GM19463 (cell line): ENCODE measurements around the gene ZSCAN31.
"Not testable (repeated sequence)": the region's sequence is repeated elsewhere in the genome, so short reads cannot be mapped to it uniquely, and the experiment has no call there.

Experiments
- ATAC-seq: cut with Tn5 transposase; IDR thresholded peaks from one replicate; pipeline ENCODE4 v1.9.1; 2021; ENCODE audit warnings: mild to moderate bottlenecking, moderate library complexity; ENCODE audit not compliant: unreplicated experiment

The ZSCAN31 gene

DNA sequence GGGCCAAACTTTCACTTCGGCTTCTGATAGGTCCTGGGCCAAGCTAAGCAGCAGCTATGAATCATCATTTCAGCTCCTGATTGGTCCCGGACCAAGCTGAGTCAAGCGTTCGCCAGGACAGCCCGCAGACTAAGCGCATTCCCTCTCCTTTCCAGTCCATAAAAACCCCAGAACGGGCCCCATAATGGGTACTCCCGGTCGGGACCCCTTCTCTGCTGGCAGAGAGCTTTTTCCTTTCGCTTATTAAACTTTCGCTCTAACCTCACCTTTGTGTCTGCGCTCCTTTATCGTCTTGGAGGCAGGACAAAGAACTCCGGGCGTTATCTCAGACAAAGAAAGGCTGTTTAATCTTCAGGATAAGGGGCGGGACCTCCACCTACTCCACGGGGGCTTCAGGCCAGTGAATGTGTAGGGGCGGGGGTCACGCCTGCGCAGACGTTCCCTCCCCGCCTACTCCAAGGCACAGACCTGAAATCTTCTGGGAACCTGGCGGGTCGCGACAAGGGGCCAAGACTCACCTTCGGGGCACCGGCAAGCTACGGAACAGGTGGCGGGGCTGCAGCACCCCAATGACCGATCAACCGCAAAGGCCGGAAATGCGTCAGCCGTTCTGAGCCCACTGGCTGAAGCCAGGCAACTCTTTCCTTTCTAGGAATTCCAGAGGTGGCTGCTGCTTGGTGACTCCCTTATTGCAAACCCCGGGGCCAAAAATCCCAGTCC, at the start of gene ZSCAN31:
Gene ZSCAN31, minus strand, starts transcription at position 585 of the 720 bp plus-strand sequence. CDS start 6,465 bp downstream, outside the sequence.
- peak; percentile 86 for ATAC-seq

DNA sequence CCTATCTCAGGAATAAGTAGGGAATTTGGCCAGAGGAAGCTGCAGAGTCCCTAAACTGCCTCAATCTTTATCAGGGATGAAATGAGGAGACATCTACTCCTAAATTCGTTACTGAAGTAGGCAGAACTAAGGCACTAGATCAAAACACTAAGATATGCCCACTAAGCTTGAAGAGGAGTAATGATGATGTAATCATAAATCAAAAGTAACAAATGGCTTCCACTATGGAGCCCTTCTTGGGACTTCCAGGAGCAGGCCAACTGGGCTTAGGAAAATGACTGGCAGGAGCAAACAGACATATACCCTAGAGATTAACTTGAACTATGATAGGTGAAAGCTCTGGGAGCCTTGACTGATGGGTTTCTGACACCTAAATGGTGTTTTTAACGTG, 48.2 kb upstream of the ZSCAN31 start:
- ATAC-seq = no peak

DNA sequence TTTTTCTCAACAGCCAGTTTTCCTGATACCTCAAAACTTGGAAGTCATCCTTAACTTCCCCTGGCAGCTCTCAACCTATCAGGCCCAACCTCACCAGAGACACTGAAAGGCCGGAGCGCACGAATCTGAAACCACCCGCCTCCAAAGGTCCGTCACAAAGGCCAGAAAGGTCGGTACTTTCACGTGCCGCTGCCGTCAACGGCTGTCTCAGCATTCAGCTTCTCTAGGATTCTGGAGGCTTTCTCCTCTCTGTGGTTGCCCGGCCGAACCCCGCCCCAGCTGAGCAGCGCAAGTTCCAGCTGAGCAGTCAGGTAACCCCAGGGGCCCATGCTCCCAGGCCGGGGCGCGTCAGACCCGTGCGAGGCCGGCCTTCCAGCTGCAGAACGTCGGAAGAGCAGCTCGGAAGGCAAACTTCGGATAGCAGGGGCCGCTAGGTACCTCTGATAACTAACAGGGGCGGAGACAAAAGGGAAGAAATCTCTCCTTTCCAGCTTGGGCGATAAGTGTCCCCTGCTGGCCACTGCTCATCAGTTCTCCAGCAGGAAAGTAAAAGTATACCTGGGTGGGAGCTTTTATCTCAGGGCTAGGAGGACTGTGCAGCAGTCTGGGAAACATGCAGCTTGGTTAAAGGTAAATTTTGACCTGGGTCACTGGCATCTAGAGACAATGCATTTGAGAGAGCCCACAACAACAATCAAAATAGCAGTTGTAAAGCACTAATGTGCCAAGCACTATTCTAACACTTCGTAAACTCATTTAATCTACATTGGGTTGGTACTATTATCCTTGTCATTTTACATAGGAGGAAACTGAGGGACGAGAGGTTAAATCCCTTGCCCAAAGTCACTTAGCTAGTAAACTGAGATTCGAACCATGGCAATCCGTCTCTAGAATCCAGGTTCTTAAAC, 47.5 kb upstream of the ZSCAN31 start:
- peak; percentile 95 for ATAC-seq

DNA sequence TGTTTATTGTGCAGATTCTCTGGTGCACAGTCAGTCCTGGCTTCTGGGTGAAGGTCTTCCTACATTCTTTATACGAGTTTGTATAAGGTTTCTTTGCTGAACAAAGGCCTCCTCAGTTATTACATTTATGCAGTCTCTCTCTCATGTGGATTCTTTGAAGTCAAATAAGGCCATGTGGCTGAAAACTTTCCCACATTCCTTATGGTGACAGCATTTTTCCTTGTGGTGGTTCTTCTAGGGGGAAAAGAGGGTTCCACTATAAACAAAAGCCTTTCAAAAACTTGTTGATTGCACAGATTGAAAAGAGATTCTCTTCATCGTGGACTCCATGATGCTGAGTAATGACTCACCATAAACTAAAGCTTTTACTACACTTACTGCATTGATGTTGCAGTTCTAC, 44.4 kb upstream of the ZSCAN31 start:
- ATAC-seq = no peak

DNA sequence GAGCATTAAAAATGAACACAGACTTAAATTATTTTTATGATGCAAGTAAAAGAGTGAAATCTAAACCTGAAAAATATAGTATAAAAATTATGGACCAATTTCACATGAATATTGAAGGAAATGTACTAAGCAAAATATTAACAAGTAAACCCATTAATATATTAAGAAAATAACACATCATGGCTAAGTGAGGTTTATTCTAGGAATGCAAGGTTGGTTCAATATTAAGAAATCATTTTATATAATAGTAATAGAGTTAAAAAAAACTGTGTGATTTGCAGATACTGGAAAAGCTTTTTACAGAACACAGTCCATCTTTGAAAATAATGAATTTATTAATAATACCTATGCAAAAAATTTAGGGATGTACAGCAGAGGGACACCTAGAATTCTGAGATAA, 42.7 kb upstream of the ZSCAN31 start:
- ATAC-seq = no peak

- no peak for ATAC-seq
Measured at GRCh38 chr6:28377879-28378278, 41.9 kb upstream of the ZSCAN31 start.

GRCh38 chr6:28373925-28374324, 38.0 kb upstream of the ZSCAN31 start:
- ATAC-seq = no peak

GRCh38 chr6:28371706-28372451, 35.9 kb upstream of the ZSCAN31 start:
- ATAC-seq = peak; percentile 56

- no peak for ATAC-seq
Measured at GRCh38 chr6:28371280-28371679, 35.3 kb upstream of the ZSCAN31 start.

GRCh38 chr6:28370440-28370839, 34.5 kb upstream of the ZSCAN31 start:
- ATAC-seq = no peak

DNA sequence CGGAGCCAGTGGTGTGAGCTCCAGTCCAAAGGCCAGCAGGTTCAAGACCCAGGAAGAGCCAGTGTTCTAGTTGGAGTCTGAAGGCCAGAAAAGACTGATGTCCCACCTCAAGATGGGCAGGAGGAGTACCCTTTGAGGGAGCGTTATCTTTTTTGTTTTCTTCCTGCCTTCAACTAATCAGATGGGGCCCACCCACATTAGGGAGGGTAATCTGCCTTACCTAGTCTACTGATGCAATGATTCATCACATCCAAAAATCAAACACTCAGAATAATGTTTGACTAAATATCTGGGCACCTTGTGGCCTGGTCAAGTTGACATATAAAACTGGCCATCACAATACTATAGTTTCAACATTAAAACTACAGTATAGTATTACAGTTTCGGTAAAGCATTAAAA, 33.5 kb upstream of the ZSCAN31 start:
- no peak for ATAC-seq

- peak; percentile 42 for ATAC-seq
Measured at GRCh38 chr6:28368522-28368921, 32.6 kb upstream of the ZSCAN31 start.

DNA sequence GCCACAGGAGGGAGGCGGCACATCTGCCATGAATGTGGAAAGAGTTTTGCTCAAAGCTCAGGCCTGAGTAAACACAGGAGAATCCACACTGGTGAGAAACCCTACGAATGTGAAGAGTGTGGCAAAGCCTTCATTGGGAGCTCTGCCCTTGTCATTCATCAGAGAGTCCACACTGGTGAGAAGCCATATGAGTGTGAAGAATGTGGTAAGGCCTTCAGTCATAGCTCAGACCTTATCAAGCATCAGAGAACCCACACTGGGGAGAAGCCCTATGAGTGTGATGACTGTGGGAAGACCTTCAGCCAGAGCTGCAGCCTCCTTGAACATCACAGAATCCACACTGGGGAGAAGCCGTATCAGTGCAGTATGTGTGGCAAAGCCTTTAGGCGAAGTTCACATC, 29.6 kb upstream of the ZSCAN31 start:
- not testable (repeated sequence) for ATAC-seq

GRCh38 chr6:28360961-28361360, 25.0 kb upstream of the ZSCAN31 start:
- ATAC-seq = no peak

GRCh38 chr6:28359562-28359961, 23.6 kb upstream of the ZSCAN31 start:
- ATAC-seq = not testable (repeated sequence)

DNA sequence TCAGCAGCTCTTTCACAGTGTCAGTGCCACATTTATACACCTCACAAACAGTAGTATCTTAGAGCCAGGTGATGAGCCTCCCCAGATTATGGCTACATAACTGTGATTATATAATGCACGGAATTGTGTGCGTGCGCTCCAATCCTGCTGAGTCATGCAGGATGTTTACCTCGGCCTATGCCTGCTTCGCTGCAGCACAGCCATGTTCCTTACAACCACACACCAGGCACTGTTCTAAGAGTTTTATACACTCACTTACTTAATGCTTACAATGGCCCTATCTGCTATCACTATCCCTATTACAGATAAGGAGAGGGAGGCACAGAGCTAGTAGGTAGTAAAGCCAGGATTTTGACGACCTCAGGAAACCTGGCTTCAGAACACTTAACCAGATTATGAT, 21.1 kb upstream of the ZSCAN31 start:
- no peak for ATAC-seq

- ATAC-seq = no peak
Measured at GRCh38 chr6:28356666-28357020, 20.7 kb upstream of the ZSCAN31 start.

DNA sequence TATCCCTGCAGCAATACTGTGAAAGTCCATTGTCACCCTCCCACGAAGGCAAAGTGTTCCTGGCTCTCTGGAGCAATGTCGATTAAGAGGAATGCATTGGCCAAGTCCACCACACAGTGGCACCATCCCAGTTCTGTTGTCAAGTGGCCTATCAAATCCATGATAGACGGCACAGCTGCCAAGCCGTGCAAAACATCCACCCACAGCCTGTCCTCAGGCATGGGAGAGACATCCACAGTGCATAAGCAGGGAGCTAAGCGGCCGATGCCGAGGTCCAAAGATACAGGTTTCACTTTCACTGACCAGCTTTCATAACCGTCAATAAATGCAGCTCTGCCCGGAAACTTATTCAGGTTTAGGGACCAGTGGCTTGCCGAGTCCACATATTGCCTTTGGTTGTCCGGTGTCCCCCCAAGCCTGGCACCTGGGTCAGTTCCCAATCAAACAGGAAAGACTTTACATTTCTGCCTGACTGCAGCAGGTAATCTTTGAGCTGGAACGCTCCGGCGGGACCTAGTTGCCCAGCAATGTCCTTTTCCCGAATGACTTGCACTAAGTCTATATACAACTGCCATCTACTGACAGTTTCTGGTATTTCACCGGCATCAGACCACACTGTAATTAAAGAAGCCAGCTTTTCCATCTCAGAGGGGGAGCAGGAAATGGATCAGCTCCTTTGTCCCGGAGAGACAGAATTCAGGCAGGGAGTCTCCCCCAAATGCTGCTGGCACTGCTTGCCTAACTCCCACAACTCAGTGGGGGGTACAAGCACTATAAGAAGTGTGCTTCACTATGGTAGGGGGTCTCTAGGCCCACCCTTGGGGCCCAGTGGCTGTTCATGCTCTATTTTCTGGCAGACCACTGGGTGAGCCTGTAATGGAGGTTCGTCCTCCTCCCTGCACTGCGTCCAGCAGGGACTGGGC, 20.1 kb upstream of the ZSCAN31 start:
- peak; percentile 72 for ATAC-seq

GRCh38 chr6:28354688-28355554, 19.0 kb upstream of the ZSCAN31 start:
- no peak for ATAC-seq
